ENCODE results near the gene NUDT17.
"Not testable (repeated sequence)": the region's sequence is repeated elsewhere in the genome, so short reads cannot be mapped to it uniquely, and the experiment has no call there.

GRCh38 chr1:145822779-145823331 is 22.6 kb upstream of the NUDT17 start:
- not testable (repeated sequence) for TF ChIP-seq SNAI2, ZFP30 (CRISPR knock-in tag; IDR thresholded peaks at IDR 0.05)

Measured in SK-N-SH treated with all-trans-retinoic acid at 6 μM for 48 hours (cell line).